Measurements from ENCODE around the gene TBX21. TPM values are rescaled to one million over a fixed set of nuclear protein-coding genes. Genes with fewer than 3 reads are reported as not detected.

TBX21 gene
- total RNA-seq, 1 experiment from 2014 or later = 0.15 TPM

DNA sequence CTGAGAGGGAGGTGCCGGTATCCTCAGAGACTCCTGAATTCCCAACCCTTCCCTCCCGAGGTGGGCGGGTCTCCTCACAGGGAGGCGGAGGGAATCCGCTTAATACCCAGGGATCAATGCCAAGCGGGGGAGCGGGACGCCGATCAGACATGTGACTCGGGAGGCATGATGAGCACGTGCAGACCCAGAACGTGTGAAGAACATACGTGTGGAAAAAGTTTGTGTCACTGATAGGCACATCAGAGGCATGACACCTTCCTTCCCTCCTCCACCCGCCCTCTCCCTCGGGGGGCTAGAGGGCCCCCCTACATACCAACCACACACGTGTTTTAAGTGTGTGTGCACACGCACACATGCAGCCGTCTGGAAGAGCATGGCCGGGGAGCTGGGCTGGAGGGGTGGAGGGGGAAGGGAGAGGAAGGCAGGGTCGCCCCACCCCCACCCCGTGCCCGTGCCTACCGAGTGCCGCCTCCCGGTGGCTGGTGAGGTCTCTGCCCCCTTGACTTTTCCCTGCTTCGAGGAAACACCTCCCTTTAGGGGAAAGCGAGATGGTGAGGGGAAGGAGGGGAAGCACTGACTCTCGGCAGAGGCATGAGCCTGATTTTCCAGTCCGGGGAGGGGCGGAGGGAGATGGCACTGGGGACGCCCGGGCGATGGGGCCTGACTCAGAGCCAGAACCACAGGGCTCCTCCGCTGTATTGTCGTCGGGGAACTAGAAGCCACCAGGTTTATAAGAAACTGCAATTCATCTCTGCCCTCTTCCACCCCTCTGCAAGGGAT, 12.1 kb upstream of the TBX21 start (continued):
- TF ChIP-seq SMAD4 (CRISPR knock-in tag; IDR thresholded peaks at IDR 0.05) (peak; percentile 75; the same call in 1 of the 2 replicates), TEAD4 (CRISPR knock-in tag; IDR thresholded peaks at IDR 0.05) (peak; percentile 72; the same call in 1 of the 2 replicates), ZNF138 (CRISPR knock-in tag; conservative IDR thresholded peaks at IDR 0.05) (peak; percentile 90; the same call in 1 of the 2 replicates), NR3C1 (CRISPR knock-in tag; conservative IDR thresholded peaks at IDR 0.05; ENCODE audit: low read depth) (no peak), KAT7 (CRISPR knock-in tag; IDR thresholded peaks at IDR 0.05; ENCODE audit: borderline replicate concordance) (peak; percentile 65; the same call in 1 of the 2 replicates), CBFB (CRISPR knock-in tag; IDR thresholded peaks at IDR 0.05; ENCODE audit: low read depth) (0 out of 2 replicates have a peak, but pooled peaks have one; percentile 64)

DNA sequence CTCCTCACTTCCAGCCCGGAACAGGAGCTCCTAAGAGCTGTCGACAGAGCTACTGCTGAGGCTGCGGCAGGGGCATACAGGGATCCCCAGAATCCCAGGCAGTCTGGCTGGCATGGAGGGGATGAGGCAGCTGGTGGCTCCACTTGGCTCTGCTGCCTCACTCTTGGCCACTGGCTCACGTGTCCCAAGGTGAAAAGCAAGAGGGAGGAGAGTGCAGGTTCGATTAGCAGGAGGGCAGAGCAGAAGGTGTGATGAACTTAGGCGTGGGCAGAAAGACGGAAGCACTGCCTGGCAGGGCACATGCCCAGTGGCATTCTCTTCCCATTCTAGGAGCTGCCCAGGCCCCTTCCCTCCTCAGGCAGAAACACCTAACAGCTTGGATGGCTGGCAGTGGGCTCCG, 11.3 kb upstream of the TBX21 start:
- POLR2A ChIA-PET = no interaction called here
- H3K9me3 Mint-ChIP-seq = no peaks in the 10 kb centered on the region
- peaks cover 60% of the 10 kb centered on the region for H3K27me3 Mint-ChIP-seq (ENCODE audit: low read depth)
- CTCF ChIA-PET = interaction anchor here (1.0 to 1.7 kb wide), 3 partner anchors 11 to 119 kb away, joined by 4 to 9 read pairs (median 7); partner anchors contain the start of genes SCRN2 and TBX21
- H3K4me3 Mint-ChIP-seq = no peak overlapping the region
- H3K4me1 Mint-ChIP-seq = peaks cover 15% of the 10 kb centered on the region
- H3K27ac Mint-ChIP-seq = no peak overlapping the region
- no peaks in the 10 kb centered on the region for H3K36me3 Mint-ChIP-seq
- no peak for ATAC-seq
- DNase-seq (ENCODE audit: low spot score) = no peak
- TF ChIP-seq SMAD4 (CRISPR knock-in tag; IDR thresholded peaks at IDR 0.05) (no peak), CREM (CRISPR knock-in tag; IDR thresholded peaks at IDR 0.05) (no peak), FOXP1 (CRISPR knock-in tag; IDR thresholded peaks at IDR 0.05; ENCODE audit: borderline replicate concordance) (no peak), IRF1 (CRISPR knock-in tag; IDR thresholded peaks at IDR 0.05) (no peak), MYBL2 (CRISPR knock-in tag; IDR thresholded peaks at IDR 0.05) (no peak), ETV6 (CRISPR knock-in tag; IDR thresholded peaks at IDR 0.05) (no peak), EMX1 (CRISPR knock-in tag; IDR thresholded peaks at IDR 0.05) (no peak), ZNF416 (CRISPR knock-in tag; IDR thresholded peaks at IDR 0.05) (no peak), AR (CRISPR knock-in tag; IDR thresholded peaks at IDR 0.05) (no peak), ZNF425 (CRISPR knock-in tag; conservative IDR thresholded peaks at IDR 0.05) (no peak), GABPB1 (CRISPR knock-in tag; IDR thresholded peaks at IDR 0.05) (no peak), RELA (CRISPR knock-in tag; IDR thresholded peaks at IDR 0.05; ENCODE audit: borderline replicate concordance) (no peak), MAX (CRISPR knock-in tag; IDR thresholded peaks at IDR 0.05) (no peak), NFATC4 (CRISPR knock-in tag; IDR thresholded peaks at IDR 0.05) (no peak), E2F4 (CRISPR knock-in tag; IDR thresholded peaks at IDR 0.05; ENCODE audit: borderline replicate concordance, low read depth) (no peak), SMAD3 (CRISPR knock-in tag; IDR thresholded peaks at IDR 0.05; ENCODE audit: borderline replicate concordance) (no peak), ZNF423 (CRISPR knock-in tag; IDR thresholded peaks at IDR 0.05) (no peak)
- TF ChIP-seq, protein P1, sequence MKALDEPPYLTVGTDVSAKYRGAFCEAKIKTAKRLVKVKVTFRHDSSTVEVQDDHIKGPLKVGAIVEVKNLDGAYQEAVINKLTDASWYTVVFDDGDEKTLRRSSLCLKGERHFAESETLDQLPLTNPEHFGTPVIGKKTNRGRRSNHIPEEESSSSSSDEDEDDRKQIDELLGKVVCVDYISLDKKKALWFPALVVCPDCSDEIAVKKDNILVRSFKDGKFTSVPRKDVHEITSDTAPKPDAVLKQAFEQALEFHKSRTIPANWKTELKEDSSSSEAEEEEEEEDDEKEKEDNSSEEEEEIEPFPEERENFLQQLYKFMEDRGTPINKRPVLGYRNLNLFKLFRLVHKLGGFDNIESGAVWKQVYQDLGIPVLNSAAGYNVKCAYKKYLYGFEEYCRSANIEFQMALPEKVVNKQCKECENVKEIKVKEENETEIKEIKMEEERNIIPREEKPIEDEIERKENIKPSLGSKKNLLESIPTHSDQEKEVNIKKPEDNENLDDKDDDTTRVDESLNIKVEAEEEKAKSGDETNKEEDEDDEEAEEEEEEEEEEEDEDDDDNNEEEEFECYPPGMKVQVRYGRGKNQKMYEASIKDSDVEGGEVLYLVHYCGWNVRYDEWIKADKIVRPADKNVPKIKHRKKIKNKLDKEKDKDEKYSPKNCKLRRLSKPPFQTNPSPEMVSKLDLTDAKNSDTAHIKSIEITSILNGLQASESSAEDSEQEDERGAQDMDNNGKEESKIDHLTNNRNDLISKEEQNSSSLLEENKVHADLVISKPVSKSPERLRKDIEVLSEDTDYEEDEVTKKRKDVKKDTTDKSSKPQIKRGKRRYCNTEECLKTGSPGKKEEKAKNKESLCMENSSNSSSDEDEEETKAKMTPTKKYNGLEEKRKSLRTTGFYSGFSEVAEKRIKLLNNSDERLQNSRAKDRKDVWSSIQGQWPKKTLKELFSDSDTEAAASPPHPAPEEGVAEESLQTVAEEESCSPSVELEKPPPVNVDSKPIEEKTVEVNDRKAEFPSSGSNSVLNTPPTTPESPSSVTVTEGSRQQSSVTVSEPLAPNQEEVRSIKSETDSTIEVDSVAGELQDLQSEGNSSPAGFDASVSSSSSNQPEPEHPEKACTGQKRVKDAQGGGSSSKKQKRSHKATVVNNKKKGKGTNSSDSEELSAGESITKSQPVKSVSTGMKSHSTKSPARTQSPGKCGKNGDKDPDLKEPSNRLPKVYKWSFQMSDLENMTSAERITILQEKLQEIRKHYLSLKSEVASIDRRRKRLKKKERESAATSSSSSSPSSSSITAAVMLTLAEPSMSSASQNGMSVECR (CRISPR knock-in tag; IDR thresholded peaks at IDR 0.05; ENCODE audit: borderline replicate concordance) = no peak
